22Rv1 (cell line): ENCODE data around the gene HCFC1R1.

Source experiments
- H3K27ac ChIP-seq: fragments of 450-650 bp; 2 replicates; pipeline ENCODE4 v1.5.1; 2017
- ZFX ChIP-seq: fragments of 450-650 bp; IDR thresholded peaks from 2 replicates; pipeline ENCODE4 v1.6.1; 2017; ENCODE audit warnings: antibody characterized with exemption, borderline replicate concordance
- TF ChIP-seq, protein P1 (sequence below): fragments of 450-650 bp; IDR thresholded peaks from 2 replicates; pipeline ENCODE4 v1.5.1; 2017; ENCODE audit warnings: mild to moderate bottlenecking

The HCFC1R1 gene

DNA sequence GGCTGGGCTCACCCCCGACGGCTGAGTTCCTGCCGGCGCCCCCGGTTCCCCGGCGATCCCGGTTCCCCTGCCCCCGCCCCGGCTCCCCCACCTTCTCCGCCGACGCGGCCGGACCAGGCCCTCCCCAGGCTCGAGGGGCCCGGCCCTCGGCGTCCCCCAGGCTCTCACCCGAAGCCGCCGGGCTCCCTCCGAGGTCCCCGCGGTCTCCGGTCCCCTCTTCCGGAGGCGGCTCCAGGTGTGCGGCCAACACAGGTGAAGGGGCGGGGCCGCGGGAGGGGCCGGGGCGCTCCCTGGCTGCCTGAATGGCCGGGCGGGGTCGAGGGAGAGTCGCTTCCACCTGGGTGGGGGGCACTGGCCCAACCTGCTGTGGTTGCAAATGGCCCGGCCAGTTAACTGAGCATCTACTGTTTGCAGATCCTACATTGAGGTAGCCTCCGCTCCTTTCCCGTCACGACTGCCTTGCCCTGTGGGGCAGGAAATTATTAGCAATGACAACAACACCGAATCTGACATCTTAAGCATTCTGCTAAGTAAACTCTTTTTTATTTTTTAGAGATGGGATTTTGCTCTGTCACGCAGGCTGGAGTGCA is 13.1 kb upstream of the HCFC1R1 start, which contains the start of gene BICDL2:
Gene BICDL2 (minus strand): TSS at position 219 of the 590 bp plus-strand sequence. CDS start 1,448 bp downstream, outside the sequence.
- TF ChIP-seq, protein P1, sequence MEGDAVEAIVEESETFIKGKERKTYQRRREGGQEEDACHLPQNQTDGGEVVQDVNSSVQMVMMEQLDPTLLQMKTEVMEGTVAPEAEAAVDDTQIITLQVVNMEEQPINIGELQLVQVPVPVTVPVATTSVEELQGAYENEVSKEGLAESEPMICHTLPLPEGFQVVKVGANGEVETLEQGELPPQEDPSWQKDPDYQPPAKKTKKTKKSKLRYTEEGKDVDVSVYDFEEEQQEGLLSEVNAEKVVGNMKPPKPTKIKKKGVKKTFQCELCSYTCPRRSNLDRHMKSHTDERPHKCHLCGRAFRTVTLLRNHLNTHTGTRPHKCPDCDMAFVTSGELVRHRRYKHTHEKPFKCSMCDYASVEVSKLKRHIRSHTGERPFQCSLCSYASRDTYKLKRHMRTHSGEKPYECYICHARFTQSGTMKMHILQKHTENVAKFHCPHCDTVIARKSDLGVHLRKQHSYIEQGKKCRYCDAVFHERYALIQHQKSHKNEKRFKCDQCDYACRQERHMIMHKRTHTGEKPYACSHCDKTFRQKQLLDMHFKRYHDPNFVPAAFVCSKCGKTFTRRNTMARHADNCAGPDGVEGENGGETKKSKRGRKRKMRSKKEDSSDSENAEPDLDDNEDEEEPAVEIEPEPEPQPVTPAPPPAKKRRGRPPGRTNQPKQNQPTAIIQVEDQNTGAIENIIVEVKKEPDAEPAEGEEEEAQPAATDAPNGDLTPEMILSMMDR = no peak
- TF ChIP-seq ZFX = no peak
- peak within 1 kb of the TSS; percentile 52 for H3K27ac ChIP-seq

- H3K27ac ChIP-seq = peak overlapping the region; percentile 52
- no peak for TF ChIP-seq ZFX
- TF ChIP-seq, protein P1 = no peak
These were observed 12.4 kb upstream of the HCFC1R1 start for GRCh38 chr16:3035972-3036725.

DNA sequence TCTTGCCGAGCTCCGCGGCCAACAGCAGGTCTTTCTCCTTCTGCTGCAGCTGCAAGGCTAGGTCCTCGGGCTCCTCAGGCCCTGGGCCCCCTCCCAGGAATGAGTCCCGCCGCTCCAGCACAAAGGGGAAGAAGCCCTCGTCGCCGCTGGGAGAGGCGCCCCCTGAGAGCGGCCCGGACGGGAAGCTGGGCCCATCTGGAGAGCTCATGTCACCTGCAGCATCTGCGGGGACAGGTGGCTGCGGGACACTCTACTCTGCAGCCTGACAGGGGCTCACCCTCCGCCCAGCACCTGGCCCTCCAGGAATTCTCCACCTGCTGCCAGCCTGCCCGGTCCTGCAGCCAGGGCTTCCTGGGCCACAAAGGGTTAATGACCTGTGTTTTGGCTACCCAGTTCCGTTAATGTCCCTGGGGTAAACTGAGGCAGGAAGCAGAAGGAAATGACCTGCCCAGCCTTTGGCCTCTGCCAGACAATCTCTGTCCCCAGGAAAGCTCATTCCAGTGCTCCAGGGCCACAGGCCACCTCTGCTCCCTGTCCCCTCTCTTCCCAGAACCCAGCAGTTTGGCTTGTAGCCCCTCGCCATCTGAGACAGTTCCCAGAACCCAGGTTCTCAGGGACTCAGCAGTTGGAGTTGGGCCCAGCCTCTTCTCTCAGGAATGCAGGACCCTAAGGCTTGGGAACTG is 11.7 kb upstream of the HCFC1R1 start:
- no peak overlapping the region for H3K27ac ChIP-seq
- TF ChIP-seq ZFX = no peak
- TF ChIP-seq, protein P1 = no peak

- no peak for TF ChIP-seq ZFX
- TF ChIP-seq, protein P1 = no peak
- no peak overlapping the region for H3K27ac ChIP-seq
These were observed 8.9 kb upstream of the HCFC1R1 start for GRCh38 chr16:3032624-3033023.

DNA sequence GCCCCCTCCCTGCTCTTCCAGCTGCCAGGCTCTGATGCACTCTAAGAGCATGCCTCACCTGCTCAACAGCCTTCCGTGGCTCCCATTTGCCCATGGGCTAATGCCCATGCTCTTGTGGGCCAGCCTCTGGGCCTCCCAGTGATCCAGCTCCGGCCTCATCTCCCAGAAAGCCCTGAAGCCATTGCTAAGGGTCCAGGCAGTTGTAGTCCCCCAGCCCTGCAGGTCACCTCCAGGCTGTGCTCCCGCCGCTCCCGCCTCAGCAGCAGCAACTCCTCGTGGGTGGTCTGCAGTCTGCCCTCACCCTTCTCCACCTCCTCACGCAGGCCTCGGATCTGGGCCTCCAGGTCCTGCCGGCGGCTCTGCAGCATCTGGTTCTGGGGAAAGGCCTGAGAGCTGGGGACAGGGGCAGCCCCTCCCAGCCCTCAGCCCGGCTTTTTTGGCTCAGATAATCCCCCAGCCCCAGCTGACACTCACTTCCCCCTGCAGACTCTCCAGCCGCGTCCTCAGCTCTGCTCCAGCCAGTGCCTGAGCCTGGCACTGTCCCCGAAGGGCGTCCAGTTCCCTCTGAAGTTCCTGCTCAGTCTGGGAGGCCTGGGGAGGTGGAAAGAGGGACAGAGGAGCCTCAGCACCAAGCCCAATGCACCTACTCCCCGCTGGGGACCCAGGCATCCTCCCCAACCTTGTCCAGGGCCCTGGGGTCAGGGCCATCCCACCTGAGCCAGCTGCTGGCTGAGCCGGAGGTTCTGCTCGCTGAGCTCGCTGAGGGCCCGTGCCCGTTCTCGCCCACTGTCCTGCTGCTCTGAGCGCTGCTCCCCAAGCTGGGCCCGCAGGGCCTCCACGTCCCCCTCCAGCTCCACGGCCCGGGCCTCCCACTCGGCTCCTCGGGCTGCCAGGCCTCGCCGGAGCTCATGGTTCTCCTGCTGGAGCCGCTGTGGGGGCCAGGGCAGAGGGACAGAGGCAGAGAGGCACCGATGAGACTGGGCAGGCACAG is 6.8 kb upstream of the HCFC1R1 start:
- no peak overlapping the region for H3K27ac ChIP-seq
- TF ChIP-seq, protein P1 = no peak

DNA sequence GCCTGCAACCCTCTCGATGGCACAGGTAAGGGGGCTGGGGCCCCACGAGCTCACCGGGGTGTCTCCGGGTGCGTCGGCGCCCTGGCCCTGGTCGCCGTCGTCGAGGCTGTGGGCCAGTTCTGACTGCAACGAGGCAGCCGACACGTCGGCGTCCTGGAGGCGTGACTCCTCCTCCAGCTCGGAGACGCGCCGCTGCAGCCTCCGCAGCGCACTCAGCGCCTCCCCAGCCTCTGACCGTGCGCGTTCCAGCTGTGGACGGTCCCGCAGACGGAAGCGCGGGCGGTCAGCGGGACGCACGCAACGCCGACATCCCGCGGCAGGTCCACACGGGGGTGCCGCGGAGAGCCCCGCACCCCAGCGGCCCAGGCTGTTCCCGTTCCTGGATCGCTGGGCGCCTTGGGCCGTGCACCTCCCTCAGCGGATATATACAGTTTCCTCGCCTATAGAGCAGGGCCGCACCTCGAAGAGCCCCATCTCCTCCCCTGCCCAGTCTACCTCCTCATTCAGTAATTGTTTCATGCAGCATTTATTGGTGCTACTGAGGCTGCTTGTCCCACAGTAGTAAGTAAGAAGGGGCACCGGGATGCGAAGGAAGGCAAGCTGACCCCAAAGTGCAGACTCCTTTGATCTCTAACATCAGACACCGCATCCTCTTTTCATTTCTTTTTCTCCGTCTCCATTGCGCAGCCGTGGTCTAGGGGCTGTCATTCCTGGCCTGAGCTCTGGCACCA is 5.9 kb upstream of the HCFC1R1 start:
- TF ChIP-seq, protein P1 = no peak
- no peak for TF ChIP-seq ZFX
- H3K27ac ChIP-seq = no peak overlapping the region
